Mononuclear cell (primary cell): ENCODE measurements around the gene KCNA1. TPM values are rescaled to one million over a fixed set of nuclear protein-coding genes. Genes with fewer than 3 reads are reported as not detected.

Experiments
- H3K27me3 ChIP-seq: 2 replicates; pipeline ENCODE4 v1.6.0; 2011; ENCODE audit warnings: low read length, control low read depth; ENCODE audit not compliant: insufficient read depth
- H3K4me1 ChIP-seq: 2 replicates; pipeline ENCODE4 v1.5.1; 2011; ENCODE audit warnings: mild to moderate bottlenecking, low read length, control low read depth; ENCODE audit not compliant: insufficient read depth
- H3K4me3 ChIP-seq: 2 replicates; pipeline ENCODE4 v1.5.1; 2011; ENCODE audit warnings: mild to moderate bottlenecking, low read length, moderate library complexity
- H3K9me3 ChIP-seq: 2 replicates; pipeline ENCODE4 v1.5.1; 2011; ENCODE audit warnings: low read depth, mild to moderate bottlenecking, control low read depth, low read length
- total RNA-seq: library from RNA; depleted of rRNA; stranded (reverse); fragments of >200 nt; gene quantifications from one replicate; pipeline ENCODE4 v1.2.3, GENCODE V29; 2012

Gene KCNA1
- total RNA-seq, 1 donor: under 0.01 TPM

GRCh38 chr12:4938900-4939299, 29.2 kb downstream of the KCNA1 start:
- no peaks in the 10 kb centered on the region for H3K27me3 ChIP-seq
- H3K4me3 ChIP-seq: no peak overlapping the region
- H3K4me1 ChIP-seq: no peaks in the 10 kb centered on the region
- H3K9me3 ChIP-seq: no peaks in the 10 kb centered on the region

- H3K9me3 ChIP-seq: no peaks in the 10 kb centered on the region
- no peaks in the 10 kb centered on the region for H3K27me3 ChIP-seq
- no peak overlapping the region for H3K4me3 ChIP-seq
- no peaks in the 10 kb centered on the region for H3K4me1 ChIP-seq
These were observed 29.8 kb downstream of the KCNA1 start for GRCh38 chr12:4939418-4940023.

GRCh38 chr12:4943067-4943937, 33.6 kb downstream of the KCNA1 start:
- no peaks in the 10 kb centered on the region for H3K4me1 ChIP-seq
- H3K27me3 ChIP-seq: no peaks in the 10 kb centered on the region
- no peaks in the 10 kb centered on the region for H3K9me3 ChIP-seq
- H3K4me3 ChIP-seq: no peak overlapping the region

- H3K27me3 ChIP-seq: no peaks in the 10 kb centered on the region
- H3K4me1 ChIP-seq: no peaks in the 10 kb centered on the region
- no peaks in the 10 kb centered on the region for H3K9me3 ChIP-seq
- no peak overlapping the region for H3K4me3 ChIP-seq
These were observed 34.2 kb downstream of the KCNA1 start for GRCh38 chr12:4943938-4944284.

GRCh38 chr12:4947253-4947652, 37.5 kb downstream of the KCNA1 start:
- no peaks in the 10 kb centered on the region for H3K27me3 ChIP-seq
- H3K9me3 ChIP-seq: no peaks in the 10 kb centered on the region
- no peaks in the 10 kb centered on the region for H3K4me1 ChIP-seq
- no peak overlapping the region for H3K4me3 ChIP-seq

GRCh38 chr12:4951083-4951482, 41.4 kb downstream of the KCNA1 start:
- Histone ChIP-seq H3K9me3 (no peaks in the 10 kb centered on the region), H3K4me1 (no peaks in the 10 kb centered on the region), H3K27me3 (peaks cover 2% of the 10 kb centered on the region), H3K4me3 (no peak overlapping the region)

- Histone ChIP-seq H3K4me1 (no peaks in the 10 kb centered on the region), H3K27me3 (peaks cover 2% of the 10 kb centered on the region), H3K9me3 (no peaks in the 10 kb centered on the region), H3K4me3 (no peak overlapping the region)
These were observed 41.9 kb downstream of the KCNA1 start for GRCh38 chr12:4951601-4952000.

- no peaks in the 10 kb centered on the region for H3K4me1 ChIP-seq
- no peaks in the 10 kb centered on the region for H3K9me3 ChIP-seq
- H3K4me3 ChIP-seq: no peak overlapping the region
These were observed 45.1 kb downstream of the KCNA1 start for GRCh38 chr12:4954621-4955354.

GRCh38 chr12:4956054-4956453, 46.3 kb downstream of the KCNA1 start:
- H3K4me3 ChIP-seq: no peak overlapping the region
- H3K4me1 ChIP-seq: no peaks in the 10 kb centered on the region
- peaks cover 2% of the 10 kb centered on the region for H3K27me3 ChIP-seq
- H3K9me3 ChIP-seq: no peaks in the 10 kb centered on the region

More at GRCh38 chr12:4954621-4955354, 45.1 kb downstream of the KCNA1 start:
- peaks cover 2% of the 10 kb centered on the region for H3K27me3 ChIP-seq

GRCh38 chr12:4956968-4957367, 47.3 kb downstream of the KCNA1 start:
- Histone ChIP-seq H3K4me1 (no peaks in the 10 kb centered on the region), H3K27me3 (peaks cover 2% of the 10 kb centered on the region), H3K9me3 (no peaks in the 10 kb centered on the region), H3K4me3 (no peak overlapping the region)

- Histone ChIP-seq H3K27me3 (peaks cover 2% of the 10 kb centered on the region), H3K4me1 (no peaks in the 10 kb centered on the region), H3K9me3 (no peaks in the 10 kb centered on the region), H3K4me3 (no peak overlapping the region)
These were observed 48.1 kb downstream of the KCNA1 start for GRCh38 chr12:4957761-4958160.

- Histone ChIP-seq H3K9me3 (no peaks in the 10 kb centered on the region), H3K4me3 (no peak overlapping the region), H3K4me1 (no peaks in the 10 kb centered on the region), H3K27me3 (peaks cover under 1% of the 10 kb centered on the region)
These were observed 49.1 kb downstream of the KCNA1 start for GRCh38 chr12:4958697-4959375.

- no peaks in the 10 kb centered on the region for H3K9me3 ChIP-seq
- H3K4me3 ChIP-seq: no peak overlapping the region
- no peaks in the 10 kb centered on the region for H3K27me3 ChIP-seq
- no peaks in the 10 kb centered on the region for H3K4me1 ChIP-seq
These were observed 49.7 kb downstream of the KCNA1 start for GRCh38 chr12:4959381-4959780.

GRCh38 chr12:4960030-4960429, 50.3 kb downstream of the KCNA1 start:
- no peak overlapping the region for H3K4me3 ChIP-seq
- no peaks in the 10 kb centered on the region for H3K27me3 ChIP-seq
- no peaks in the 10 kb centered on the region for H3K9me3 ChIP-seq
- no peaks in the 10 kb centered on the region for H3K4me1 ChIP-seq

GRCh38 chr12:4960547-4960946, 50.8 kb downstream of the KCNA1 start:
- Histone ChIP-seq H3K9me3 (no peaks in the 10 kb centered on the region), H3K4me3 (no peak overlapping the region), H3K4me1 (no peaks in the 10 kb centered on the region), H3K27me3 (peaks cover under 1% of the 10 kb centered on the region)
